Ovary (tissue), 9 donors: ENCODE results near the gene TMEM114. TPM values are rescaled to one million over a fixed set of nuclear protein-coding genes. Genes with fewer than 3 reads are reported as not detected.

Experiments used
- DNase-seq, 5 donors: peaks; one replicate each; pipeline ENCODE4 v3.0.0-alpha.2; 2019 to 2020
- H3K27ac ChIP-seq, 2 donors: fragments of 200-600 bp; one replicate each; pipeline versions ENCODE4 v1.5.1 to v1.8.0; 2019 to 2022
- H3K27me3 ChIP-seq: fragments of 200-600 bp; one replicate; pipeline ENCODE4 v1.8.0; 2022
- H3K36me3 ChIP-seq: fragments of 200-600 bp; sonication (generic); one replicate; pipeline ENCODE4 v1.5.1; 2019
- H3K4me1 ChIP-seq: one replicate; pipeline ENCODE4 v1.8.1; 2013; ENCODE audit warnings: mild to moderate bottlenecking, moderate library complexity; ENCODE audit not compliant: insufficient read depth
- H3K4me3 ChIP-seq: fragments of 200-600 bp; sonication (generic); one replicate; pipeline ENCODE4 v1.5.1; 2017
- H3K9me3 ChIP-seq, 2 donors: fragments of 200-600 bp in 1 of 2; sonication (generic) in 1 of 2; one replicate each; pipeline versions ENCODE4 v1.5.1 to v1.8.1; 2013 to 2019; ENCODE audit warnings: mild to moderate bottlenecking in 1 of 2, moderate library complexity in 1 of 2
- CTCF ChIP-seq, 3 donors: fragments of 450-650 bp in 2 of 3; fragments of 200-600 bp in 1 of 3; IDR thresholded peaks; one replicate each; pipeline versions ENCODE4 v1.5.1 to v1.8.0; 2016 to 2022; ENCODE audit warnings: antibody characterized with exemption in 3 of 3, mild to moderate bottlenecking in 1 of 3
- EP300 ChIP-seq: sonication (generic); formaldehyde crosslinking; IDR thresholded peaks from one replicate; pipeline ENCODE4 v1.6.1; 2017; ENCODE audit warnings: antibody characterized with exemption
- POLR2A ChIP-seq: fragments of 450-650 bp; IDR thresholded peaks from one replicate; pipeline ENCODE4 v1.6.1; 2017; ENCODE audit warnings: antibody characterized with exemption, mild to moderate bottlenecking, moderate library complexity
- WGBS, 3 donors: extraction: QIAGEN DNeasy Blood & Tissue Kit in 1 of 3; methylation state at CpG; one replicate each; pipeline versions ENCODE4 v1.1.5 to v1.1.7; 2013 to 2017; 5-methylcytosine and 5-hydroxymethylcytosine counted together
- intact Hi-C, 4 donors: fragments of 100-400 bp; cut with DNase I; formaldehyde crosslinking; loops; one replicate each; pipeline versions ENCODE4 v1.11.0 to v1.15.1; 2022 to 2023
- polyA plus RNA-seq, 2 donors: library from polyadenylated mRNA; stranded (reverse); fragments of 200-250 nt in 1 of 2; fragments of 350-450 nt in 1 of 2; fragmentation: Illumina TruSeq in 1 of 2; extraction: RNeasy Lipid Tissue Mini Kit (QIAGEN cat#74804) in 1 of 2; gene quantifications; one replicate each; pipeline ENCODE4 v1.2.3, GENCODE V29; 2013 to 2014
- total RNA-seq, 7 donors: library from RNA; depleted of rRNA in 2 of 7; stranded (reverse); fragments of >200 nt in 2 of 7; fragmentation: NEBNext Ultra II Directional in 3 of 7; extraction: Animal tissue kit (Norgen Biotek cat#: 25700) in 3 of 7; gene quantifications; one replicate each; pipeline versions ENCODE4 v1.1.0 to v1.2.4, GENCODE V29; 2016 to 2023
- donor health status: DM: no; HTN: no; CAD: no; lungs with moderate emphysema.
- donor health status: DM: no; HTN: no; CAD: no.
- donor health status: Bipolar disorder and iron deficiency.
- donor health status: DM: yes; HTN: yes; CAD: no.
- donor health status: DM: no; HTN: no; CAD: no.
- donor health status: DM: yes; HTN: yes; CAD: no.

TMEM114 gene
- total and polyA plus RNA-seq, 9 donors: not detected

GRCh38 chr16:8537691-8538342 is 52.5 kb downstream of the TMEM114 start:
- H3K4me3 ChIP-seq: no peak overlapping the region
- DNase-seq: no peak
- TF ChIP-seq EP300 (no peak), POLR2A (no peak), CTCF (IDR thresholded peaks at IDR 0.05) (no peak)
- H3K27me3 ChIP-seq: no peaks in the 10 kb centered on the region
- no peaks in the 10 kb centered on the region for H3K9me3 ChIP-seq
- H3K4me1 ChIP-seq: no peaks in the 10 kb centered on the region
- intact Hi-C loops: no loop called here
- no peak overlapping the region for H3K27ac ChIP-seq
- no peaks in the 10 kb centered on the region for H3K36me3 ChIP-seq
- 79 to 89% (median 84%) methylated on average over 6 of the region's 6 CpGs for WGBS, 3 donors

GRCh38 chr16:8533509-8533908 is 56.8 kb downstream of the TMEM114 start:
- 89 to 95% (median 91%) methylated on average over 2 of the region's 2 CpGs for WGBS, 3 donors
- no peaks in the 10 kb centered on the region for H3K27me3 ChIP-seq
- no peak for DNase-seq
- H3K9me3 ChIP-seq: no peaks in the 10 kb centered on the region
- H3K4me3 ChIP-seq: no peak overlapping the region
- intact Hi-C loops: no loop called here
- TF ChIP-seq EP300 (no peak), CTCF (IDR thresholded peaks at IDR 0.05) (no peak), POLR2A (no peak)
- H3K27ac ChIP-seq: no peak overlapping the region
- no peaks in the 10 kb centered on the region for H3K36me3 ChIP-seq
- H3K4me1 ChIP-seq: no peaks in the 10 kb centered on the region

DNA sequence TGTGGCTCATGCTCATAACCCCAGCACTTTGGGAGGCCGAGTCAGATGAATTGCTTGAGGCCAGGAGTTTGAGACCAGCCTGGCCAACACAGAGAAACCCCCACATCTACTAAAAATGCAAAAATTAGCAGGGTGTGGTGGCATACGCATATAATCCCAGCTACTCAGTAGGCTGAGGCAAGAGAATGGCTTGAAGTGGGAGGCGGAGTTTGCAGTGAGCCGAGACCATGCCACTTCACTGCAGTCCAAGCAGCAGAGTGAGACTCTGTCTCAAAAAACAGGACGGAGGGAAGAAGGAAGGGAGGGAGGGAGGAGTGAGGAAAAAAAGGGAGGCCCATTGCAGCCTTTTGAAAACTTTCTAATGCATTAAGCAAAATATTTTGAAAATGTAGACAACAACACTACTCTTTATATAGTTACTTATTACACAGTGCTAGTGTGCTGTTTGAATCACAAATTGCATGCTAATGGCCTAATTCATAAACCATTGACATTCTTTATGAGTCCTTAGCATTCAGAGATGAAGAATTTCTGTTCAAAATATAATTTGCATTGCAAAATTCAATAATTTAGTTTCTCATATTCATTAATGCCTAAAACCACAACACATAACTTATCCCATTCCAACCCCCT is 59.4 kb downstream of the TMEM114 start:
- Histone ChIP-seq H3K4me1 (no peaks in the 10 kb centered on the region), H3K4me3 (no peak overlapping the region), H3K27me3 (no peaks in the 10 kb centered on the region), H3K36me3 (no peaks in the 10 kb centered on the region), H3K27ac (no peak overlapping the region), H3K9me3 (no peaks in the 10 kb centered on the region)
- intact Hi-C loops: no loop called here
- 50 to 65% (median 60%) methylated on average over 5 of the region's 5 CpGs for WGBS, 3 donors
- DNase-seq: no peak
- TF ChIP-seq EP300 (no peak), POLR2A (no peak), CTCF (IDR thresholded peaks at IDR 0.05) (no peak)

- Histone ChIP-seq H3K36me3 (no peaks in the 10 kb centered on the region), H3K4me3 (no peak overlapping the region), H3K27ac (no peak overlapping the region), H3K27me3 (no peaks in the 10 kb centered on the region), H3K4me1 (no peaks in the 10 kb centered on the region), H3K9me3 (no peaks in the 10 kb centered on the region)
- intact Hi-C loops: no loop called here
- TF ChIP-seq EP300 (no peak), CTCF (IDR thresholded peaks at IDR 0.05) (no peak), POLR2A (no peak)
- DNase-seq: no peak
- 65 to 74% (median 69%) methylated on average over 5 of the region's 5 CpGs for WGBS, 3 donors
These were observed 61.8 kb downstream of the TMEM114 start for GRCh38 chr16:8528471-8528870.
